GM23338 (cell line): ENCODE measurements around the gene RAD50.

Experiments used
- CTCF ChIP-seq, 2 experiments: fragments of 200-600 bp in 1 of 2; sonication (generic) in 1 of 2; conservative IDR thresholded peaks; 2 replicates each; pipeline versions ENCODE4 v1.5.1 to v1.6.1; 2016 to 2017; ENCODE audit warnings: antibody characterized with exemption in 2 of 2, low read depth in 2 of 2, mild to moderate bottlenecking in 2 of 2, moderate library complexity in 1 of 2
- EZH2 ChIP-seq: fragments of 200-600 bp; sonication (generic); IDR thresholded peaks from one replicate; pipeline ENCODE4 v1.8.0; 2017; ENCODE audit warnings: antibody characterized with exemption, mild to moderate bottlenecking, low read depth; ENCODE audit not compliant: unreplicated experiment

- TF ChIP-seq CTCF (conservative IDR thresholded peaks at IDR 0.05; ENCODE audit: low read depth in 2 of 2) (no peak), EZH2 (no peak)
These were observed 25.8 kb upstream of the RAD50 start for GRCh38 chr5:132530946-132531345.
